Suppressor macrophage treated with lipopolysaccharide for 1 hour (primary cell): ENCODE results near the gene ZEB1.
"Not testable (repeated sequence)": the region's sequence is repeated elsewhere in the genome, so short reads cannot be mapped to it uniquely, and the experiment has no call there.

Source experiments
- DNase-seq, 3 donors: peaks; one replicate each; pipeline ENCODE4 v3.0.0-alpha.2; 2020 to 2022

Gene ZEB1

GRCh38 chr10:31372439-31372838 is 53.4 kb downstream of the ZEB1 start:
- DNase-seq: no peak

GRCh38 chr10:31374146-31374696 is 55.2 kb downstream of the ZEB1 start:
- DNase-seq: no peak

- DNase-seq: no peak
These were observed 62.2 kb downstream of the ZEB1 start for GRCh38 chr10:31381171-31381570.

- no peak for DNase-seq
These were observed 62.8 kb downstream of the ZEB1 start for GRCh38 chr10:31381766-31382316.

- no peak for DNase-seq
These were observed 65.0 kb downstream of the ZEB1 start for GRCh38 chr10:31383810-31384588.

GRCh38 chr10:31384589-31384949 is 65.6 kb downstream of the ZEB1 start:
- no peak for DNase-seq

- no peak for DNase-seq
These were observed 71.8 kb downstream of the ZEB1 start for GRCh38 chr10:31390804-31391203.

- DNase-seq: no peak
These were observed 74.8 kb downstream of the ZEB1 start for GRCh38 chr10:31393844-31394243.

GRCh38 chr10:31395695-31396094 is 76.7 kb downstream of the ZEB1 start:
- DNase-seq: no peak

- no peak for DNase-seq
These were observed 77.4 kb downstream of the ZEB1 start for GRCh38 chr10:31396376-31396775.

- no peak for DNase-seq
These were observed 78.8 kb downstream of the ZEB1 start for GRCh38 chr10:31397852-31398251.

- DNase-seq: no peak
These were observed 80.2 kb downstream of the ZEB1 start for GRCh38 chr10:31399171-31399570.

GRCh38 chr10:31399631-31400030 is 80.6 kb downstream of the ZEB1 start:
- DNase-seq: no peak

GRCh38 chr10:31401287-31401686 is 82.3 kb downstream of the ZEB1 start:
- no peak for DNase-seq

GRCh38 chr10:31404640-31405039 is 85.6 kb downstream of the ZEB1 start:
- no peak for DNase-seq

GRCh38 chr10:31405829-31406228 is 86.8 kb downstream of the ZEB1 start:
- DNase-seq: not testable (repeated sequence)

- DNase-seq: not testable (repeated sequence)
These were observed 93.4 kb downstream of the ZEB1 start for GRCh38 chr10:31412397-31412796.

GRCh38 chr10:31413325-31413724 is 94.3 kb downstream of the ZEB1 start:
- no peak for DNase-seq

- DNase-seq: no peak
These were observed 99.5 kb downstream of the ZEB1 start for GRCh38 chr10:31418481-31418880.

GRCh38 chr10:31419394-31420063 is 100.5 kb downstream of the ZEB1 start:
- DNase-seq: no peak

- no peak for DNase-seq
These were observed 102.3 kb downstream of the ZEB1 start for GRCh38 chr10:31421322-31421721.

GRCh38 chr10:31422634-31423033 is 103.6 kb downstream of the ZEB1 start:
- DNase-seq: no peak

- DNase-seq: no peak
These were observed 105.5 kb downstream of the ZEB1 start for GRCh38 chr10:31424473-31424872.

- DNase-seq: no peak
These were observed 107.4 kb downstream of the ZEB1 start for GRCh38 chr10:31426401-31426800.
